D721Med (cell line): ENCODE results near the gene PGR.
A peak's percentile ranks its signal among the peaks of the same experiment; 100 is the strongest.

Experiments used
- DNase-seq: peaks from one replicate; pipeline ENCODE4 v3.0.0; 2011; ENCODE audit warnings: low spot score; ENCODE audit not compliant: insufficient read length
- FAIRE-seq: peaks from 2 replicates; lab custom pipeline; 2011; peaks lifted over from hg19 to GRCh38; lab: Jason Lieb, UNC
- CTCF ChIP-seq: IDR thresholded peaks from 2 replicates; pipeline ENCODE4 v1.5.1; 2012; ENCODE audit warnings: mild to moderate bottlenecking, control low read depth; ENCODE audit not compliant: insufficient read depth; ENCODE audit errors: missing control alignments

Gene PGR

DNA sequence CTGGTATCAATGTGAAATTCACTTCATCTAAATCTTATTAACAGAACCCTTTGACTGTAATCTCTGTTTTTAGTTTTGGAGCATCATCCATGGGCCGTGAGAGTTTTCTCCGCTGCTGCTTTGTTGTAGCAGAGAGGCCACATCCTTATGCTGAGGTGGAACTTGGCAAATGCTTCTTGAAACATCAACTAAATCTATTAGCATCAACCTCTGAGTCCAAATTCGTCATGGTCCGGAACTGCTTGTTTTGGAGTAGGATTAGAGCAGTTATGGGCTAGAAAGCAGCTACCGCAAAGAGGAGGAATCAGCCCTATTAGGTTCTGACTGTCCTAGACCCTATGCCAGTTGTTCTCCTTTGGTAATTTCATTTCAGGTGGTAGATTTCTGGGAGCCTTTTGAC is 117.7 kb downstream of the PGR start:
- DNase-seq (no peak), FAIRE-seq (no peak)
- TF ChIP-seq CTCF, result no peak

DNA sequence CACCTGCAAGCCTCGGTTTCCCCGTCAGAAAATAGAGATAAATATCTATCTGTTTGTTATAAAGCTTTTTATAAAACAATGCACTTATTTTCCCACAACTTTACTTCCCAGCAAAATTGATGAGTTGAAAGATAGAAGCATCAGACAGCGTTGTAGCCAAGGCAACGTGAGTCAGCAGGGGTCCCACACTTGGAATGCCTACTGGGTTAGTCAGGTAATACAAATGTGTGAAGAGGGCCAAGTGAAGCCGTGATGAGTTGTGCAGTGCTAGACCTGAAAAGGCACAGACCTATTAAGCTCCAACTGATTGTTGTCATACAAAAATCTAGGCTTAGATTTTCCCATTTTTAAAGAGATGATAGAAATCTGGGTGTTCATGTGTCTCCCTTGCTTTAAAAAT is 118.7 kb downstream of the PGR start:
- TF ChIP-seq CTCF, result no peak
- FAIRE-seq (no peak), DNase-seq (no peak)

DNA sequence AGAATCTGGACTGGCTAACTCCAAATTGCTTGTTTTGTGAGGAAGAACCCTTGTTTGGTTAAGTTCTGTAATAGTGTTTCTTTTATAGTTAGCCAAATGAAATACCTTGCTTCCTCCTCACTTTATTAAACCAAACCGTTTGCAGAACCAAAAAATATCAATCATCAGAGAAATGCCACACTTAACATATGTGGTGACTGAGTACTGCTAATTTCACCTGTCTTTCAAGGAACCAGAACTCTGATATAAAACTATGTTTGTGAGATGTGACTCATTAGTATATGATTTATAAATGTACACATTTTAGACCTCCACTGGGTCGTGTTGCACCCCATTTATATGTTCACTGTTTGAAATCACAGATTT is 119.9 kb downstream of the PGR start:
- TF ChIP-seq CTCF, result no peak
- FAIRE-seq (no peak), DNase-seq (no peak)

- no peak for TF ChIP-seq CTCF
- no peak for FAIRE-seq
Observed at GRCh38 chr11:101008961-101009689, 120.5 kb downstream of the PGR start.

GRCh38 chr11:101003468-101003867 is 126.1 kb downstream of the PGR start:
- TF ChIP-seq CTCF, result peak; percentile 39
- FAIRE-seq (no peak), DNase-seq (no peak)

More at GRCh38 chr11:101008961-101009689, 120.5 kb downstream of the PGR start:
- DNase-seq, result no peak

- TF ChIP-seq CTCF, result no peak
- DNase-seq (no peak), FAIRE-seq (no peak)
Observed at GRCh38 chr11:100999756-101000155, 129.9 kb downstream of the PGR start.

DNA sequence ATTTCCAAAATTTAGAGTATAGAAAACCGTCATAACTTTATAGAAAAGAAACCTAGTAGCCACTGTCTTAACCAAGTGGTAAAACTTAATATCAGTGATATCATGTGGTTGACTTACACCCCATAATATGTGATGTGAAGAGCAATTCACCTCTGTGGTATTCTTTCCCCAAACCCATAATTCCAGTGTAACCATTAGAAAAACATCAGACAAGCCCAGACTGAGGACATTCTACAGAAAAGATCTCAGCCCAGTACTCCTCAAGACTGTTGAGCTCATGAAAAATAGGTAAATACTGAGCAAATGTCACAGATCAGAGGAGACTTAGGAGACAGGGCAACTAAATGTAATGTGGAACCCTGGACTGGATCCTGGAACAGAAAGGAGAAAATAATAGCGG is 134.6 kb downstream of the PGR start:
- TF ChIP-seq CTCF, result no peak
- no peak for DNase-seq
- no peak for FAIRE-seq
